ENCODE results near the gene NR1I2.

- TF ChIP-seq CTCF (IDR thresholded peaks at IDR 0.05; ENCODE audit: poor library complexity, severe bottlenecking) (no peak), POLR2AphosphoS5 (IDR thresholded peaks at IDR 0.05) (no peak)
These were observed 13.2 kb downstream of the NR1I2 start for GRCh38 chr3:119794971-119795612.
